ENCODE measurements around the gene TAF1B. TPM values are rescaled to one million over a fixed set of nuclear protein-coding genes. Genes with fewer than 3 reads are reported as not detected.

Gene TAF1B
- total RNA-seq, 4 donors from 2014 or later = 11.7 to 49.4 (median 18.9) TPM

GRCh38 chr2:9895669-9896590, 52.7 kb downstream of the TAF1B start:
- TF ChIP-seq CTCF (IDR thresholded peaks at IDR 0.05; ENCODE audit: low read depth) = no peak

- TF ChIP-seq CTCF (IDR thresholded peaks at IDR 0.05; ENCODE audit: low read depth) = no peak
These were observed 54.1 kb downstream of the TAF1B start for GRCh38 chr2:9897331-9897737.

- no peak for TF ChIP-seq CTCF (IDR thresholded peaks at IDR 0.05; ENCODE audit: low read depth)
These were observed 54.6 kb downstream of the TAF1B start for GRCh38 chr2:9897846-9898245.

GRCh38 chr2:9905413-9905812, 62.1 kb downstream of the TAF1B start:
- TF ChIP-seq CTCF (IDR thresholded peaks at IDR 0.05; ENCODE audit: low read depth) = no peak

- no peak for TF ChIP-seq CTCF (IDR thresholded peaks at IDR 0.05; ENCODE audit: low read depth)
These were observed 64.1 kb downstream of the TAF1B start for GRCh38 chr2:9907402-9907801.

- TF ChIP-seq CTCF (IDR thresholded peaks at IDR 0.05; ENCODE audit: low read depth) = no peak
These were observed 65.4 kb downstream of the TAF1B start for GRCh38 chr2:9908639-9909038.

GRCh38 chr2:9909106-9909505, 65.8 kb downstream of the TAF1B start:
- no peak for TF ChIP-seq CTCF (IDR thresholded peaks at IDR 0.05; ENCODE audit: low read depth)
